Activated T-helper 1 cell treated with anti-CD3 and anti-CD28 coated beads, Interleukin-12 subunit alpha, Interleukin-12 subunit beta, Interleukin-2, Interleukin-4 antibody, amounts not matched to agents 30 ng/mL and 10 ng/mL and 1 ng/mL, durations not matched to agents 14 hours and 24 hours and 36 hours (primary cell): ENCODE measurements around the gene OTOF. TPM values are rescaled to one million over a fixed set of nuclear protein-coding genes. Genes with fewer than 3 reads are reported as not detected.

Experiments used
- DNase-seq: peaks from one replicate; pipeline ENCODE4 v3.0.0; 2021; ENCODE audit warnings: low spot score
- H3K27ac Mint-ChIP-seq: one replicate; pipeline ENCODE4 v1.8.0; 2021; ENCODE audit warnings: mild to moderate bottlenecking, mixed read lengths
- H3K27me3 Mint-ChIP-seq: one replicate; pipeline ENCODE4 v1.8.0; 2022; ENCODE audit warnings: mild to moderate bottlenecking, moderate library complexity, mixed read lengths; ENCODE audit not compliant: insufficient read depth
- H3K36me3 Mint-ChIP-seq: one replicate; pipeline ENCODE4 v1.8.0; 2021; ENCODE audit warnings: low read depth, mixed read lengths
- H3K4me1 Mint-ChIP-seq: one replicate; pipeline ENCODE4 v1.8.0; 2021; ENCODE audit warnings: low read depth, mixed read lengths
- H3K4me3 Mint-ChIP-seq: one replicate; pipeline ENCODE4 v1.8.0; 2021; ENCODE audit warnings: mild to moderate bottlenecking, moderate library complexity, mixed read lengths
- H3K9me3 Mint-ChIP-seq: one replicate; pipeline ENCODE4 v1.8.0; 2021; ENCODE audit warnings: mixed read lengths
- intact Hi-C: fragments of 100-400 bp; cut with micrococcal nuclease; formaldehyde crosslinking; loops from one replicate; pipeline ENCODE4 v1.15.1; 2024
- total RNA-seq: library from RNA; stranded (reverse); gene quantifications from 2 replicates; pipeline ENCODE4 v1.2.3, GENCODE V29; 2022

OTOF gene
- total RNA-seq, 1 donor from 2014 or later = 5.9 TPM

- DNase-seq = no peak
- H3K4me3 Mint-ChIP-seq = no peak overlapping the region
- no peaks in the 10 kb centered on the region for H3K27me3 Mint-ChIP-seq
- no peak overlapping the region for H3K27ac Mint-ChIP-seq
- H3K9me3 Mint-ChIP-seq = no peaks in the 10 kb centered on the region
- no peaks in the 10 kb centered on the region for H3K4me1 Mint-ChIP-seq
- intact Hi-C loops = no loop called here
- H3K36me3 Mint-ChIP-seq = no peaks in the 10 kb centered on the region
Measured at GRCh38 chr2:26483516-26483915, 5.6 kb upstream of the OTOF start.

- H3K4me3 Mint-ChIP-seq = no peak overlapping the region
- no peaks in the 10 kb centered on the region for H3K27me3 Mint-ChIP-seq
- DNase-seq = no peak
- H3K4me1 Mint-ChIP-seq = peaks cover under 1% of the 10 kb centered on the region
- no peak overlapping the region for H3K27ac Mint-ChIP-seq
- intact Hi-C loops = no loop called here
- no peaks in the 10 kb centered on the region for H3K36me3 Mint-ChIP-seq
- H3K9me3 Mint-ChIP-seq = no peaks in the 10 kb centered on the region
Measured at GRCh38 chr2:26483027-26483326, 5.1 kb upstream of the OTOF start.

GRCh38 chr2:26482211-26483026 lies 4.5 kb upstream of the OTOF start:
- Mint-ChIP-seq H3K27ac (no peak overlapping the region), H3K36me3 (no peaks in the 10 kb centered on the region), H3K27me3 (no peaks in the 10 kb centered on the region), H3K4me1 (peaks cover 7% of the 10 kb centered on the region), H3K9me3 (no peaks in the 10 kb centered on the region), H3K4me3 (no peak overlapping the region)
- intact Hi-C loops = no loop called here
- no peak for DNase-seq

GRCh38 chr2:26481706-26482105 lies 3.8 kb upstream of the OTOF start:
- intact Hi-C loops = no loop called here
- DNase-seq = no peak
- no peaks in the 10 kb centered on the region for H3K27me3 Mint-ChIP-seq
- H3K27ac Mint-ChIP-seq = no peak overlapping the region
- H3K4me3 Mint-ChIP-seq = no peak overlapping the region
- no peaks in the 10 kb centered on the region for H3K36me3 Mint-ChIP-seq
- peaks cover 8% of the 10 kb centered on the region for H3K4me1 Mint-ChIP-seq
- no peaks in the 10 kb centered on the region for H3K9me3 Mint-ChIP-seq

GRCh38 chr2:26480566-26481423 lies 2.9 kb upstream of the OTOF start:
- no peaks in the 10 kb centered on the region for H3K27me3 Mint-ChIP-seq
- H3K9me3 Mint-ChIP-seq = no peaks in the 10 kb centered on the region
- H3K27ac Mint-ChIP-seq = no peak overlapping the region
- DNase-seq = no peak
- H3K36me3 Mint-ChIP-seq = no peaks in the 10 kb centered on the region
- no peak overlapping the region for H3K4me3 Mint-ChIP-seq
- H3K4me1 Mint-ChIP-seq = peaks cover 8% of the 10 kb centered on the region
- intact Hi-C loops = no loop called here

- Mint-ChIP-seq H3K27me3 (no peaks in the 10 kb centered on the region), H3K27ac (no peak overlapping the region), H3K36me3 (no peaks in the 10 kb centered on the region), H3K9me3 (no peaks in the 10 kb centered on the region), H3K4me3 (no peak overlapping the region), H3K4me1 (peaks cover 8% of the 10 kb centered on the region)
- DNase-seq = no peak
- intact Hi-C loops = no loop called here
Measured at GRCh38 chr2:26479789-26480565, 2.1 kb upstream of the OTOF start.

GRCh38 chr2:26479131-26479788 lies 1.3 kb upstream of the OTOF start:
- no peak for DNase-seq
- intact Hi-C loops = no loop called here
- Mint-ChIP-seq H3K27me3 (no peaks in the 10 kb centered on the region), H3K4me1 (peaks cover 8% of the 10 kb centered on the region), H3K4me3 (no peak overlapping the region), H3K9me3 (no peaks in the 10 kb centered on the region), H3K27ac (no peak overlapping the region), H3K36me3 (no peaks in the 10 kb centered on the region)

- Mint-ChIP-seq H3K27me3 (no peaks in the 10 kb centered on the region), H3K27ac (no peak overlapping the region), H3K9me3 (no peaks in the 10 kb centered on the region), H3K36me3 (no peaks in the 10 kb centered on the region), H3K4me1 (peaks cover 8% of the 10 kb centered on the region), H3K4me3 (no peak overlapping the region)
- intact Hi-C loops = no loop called here
- DNase-seq = no peak
Measured at GRCh38 chr2:26478366-26478765, 442 bp upstream of the OTOF start.

GRCh38 chr2:26477126-26477910 lies 606 bp downstream of the OTOF start:
- Mint-ChIP-seq H3K27ac (peak overlapping the region; percentile 96), H3K4me1 (peaks cover 8% of the 10 kb centered on the region), H3K36me3 (no peaks in the 10 kb centered on the region), H3K4me3 (peak overlapping the region; percentile 84), H3K9me3 (no peaks in the 10 kb centered on the region), H3K27me3 (no peaks in the 10 kb centered on the region)
- no peak for DNase-seq
- intact Hi-C loops = no loop called here

- H3K4me3 Mint-ChIP-seq = no peak overlapping the region
- no peak overlapping the region for H3K27ac Mint-ChIP-seq
- intact Hi-C loops = no loop called here
- peaks cover 8% of the 10 kb centered on the region for H3K4me1 Mint-ChIP-seq
- no peaks in the 10 kb centered on the region for H3K27me3 Mint-ChIP-seq
- peaks cover 4% of the 10 kb centered on the region for H3K36me3 Mint-ChIP-seq
- H3K9me3 Mint-ChIP-seq = peaks cover 7% of the 10 kb centered on the region
- no peak for DNase-seq
Measured at GRCh38 chr2:26475832-26476501, 2.0 kb downstream of the OTOF start.

- DNase-seq = no peak
- Mint-ChIP-seq H3K27ac (no peak overlapping the region), H3K36me3 (peaks cover 7% of the 10 kb centered on the region), H3K9me3 (peaks cover 7% of the 10 kb centered on the region), H3K27me3 (no peaks in the 10 kb centered on the region), H3K4me3 (no peak overlapping the region), H3K4me1 (peaks cover 8% of the 10 kb centered on the region)
- intact Hi-C loops = no loop called here
Measured at GRCh38 chr2:26475037-26475436, 2.9 kb downstream of the OTOF start.
